Left lobe of liver (tissue), 2 donors: ENCODE measurements around the gene TAS2R10. TPM values are rescaled to one million over a fixed set of nuclear protein-coding genes. Genes with fewer than 3 reads are reported as not detected.
"Not testable (repeated sequence)": the region's sequence is repeated elsewhere in the genome, so short reads cannot be mapped to it uniquely, and the experiment has no call there.

Source experiments
- ATAC-seq: fragments of 200-7000 bp; cut with Tn5 transposase; one replicate; pipeline ENCODE4 v1.9.1; 2020; ENCODE audit warnings: mild to moderate bottlenecking, moderate library complexity
- DNase-seq: peaks from one replicate; pipeline ENCODE4 v3.0.0-alpha.2; 2020; ENCODE audit warnings: low spot score
- total RNA-seq: library from RNA; stranded (reverse); gene quantifications from one replicate; pipeline ENCODE4 v1.2.1, GENCODE V29; 2021
- donor health status: DM: no; HTN: no; CAD: no; lungs with moderate emphysema.
- donor health status: DM: no; HTN: yes; CAD: no.

Gene TAS2R10
- not detected for total RNA-seq

GRCh38 chr12:10826258-10826657 lies at the start of gene TAS2R10:
Gene TAS2R10, minus strand, starts transcription at chr12:10826358. Its CDS starts 89 bp downstream, at chr12:10826269.
- ATAC-seq (no peak), DNase-seq (no peak)

- DNase-seq, result no peak
- no peak for ATAC-seq
These were observed 47.2 kb upstream of the TAS2R10 start for GRCh38 chr12:10873378-10873777.

GRCh38 chr12:10867381-10867780 lies 41.2 kb upstream of the TAS2R10 start:
- DNase-seq (no peak), ATAC-seq (peak; percentile 96)

- no peak for ATAC-seq
These were observed 37.5 kb upstream of the TAS2R10 start for GRCh38 chr12:10863512-10864218.

GRCh38 chr12:10861366-10861765 lies 35.2 kb upstream of the TAS2R10 start:
- ATAC-seq (no peak), DNase-seq (no peak)

More at GRCh38 chr12:10863512-10864218, 37.5 kb upstream of the TAS2R10 start:
- no peak for DNase-seq

GRCh38 chr12:10855807-10856206 lies 29.6 kb upstream of the TAS2R10 start:
- DNase-seq, result no peak
- no peak for ATAC-seq

- no peak for ATAC-seq
These were observed 27.6 kb upstream of the TAS2R10 start for GRCh38 chr12:10853776-10854175.

GRCh38 chr12:10851243-10851858 lies 25.2 kb upstream of the TAS2R10 start:
- DNase-seq (no peak), ATAC-seq (no peak)

More at GRCh38 chr12:10853776-10854175, 27.6 kb upstream of the TAS2R10 start:
- no peak for DNase-seq

- no peak for DNase-seq
These were observed 23.3 kb upstream of the TAS2R10 start, which contains the start of gene PRR4 for GRCh38 chr12:10849425-10849878. Gene PRR4, minus strand, starts transcription at chr12:10849475. Its CDS starts 38 bp downstream, at chr12:10849437.

GRCh38 chr12:10847744-10848143 lies 21.6 kb upstream of the TAS2R10 start:
- no peak for ATAC-seq
- no peak for DNase-seq

More at GRCh38 chr12:10849425-10849878, 23.3 kb upstream of the TAS2R10 start, which contains the start of gene PRR4:
- ATAC-seq, result no peak

GRCh38 chr12:10842862-10843261 lies 16.7 kb upstream of the TAS2R10 start:
- ATAC-seq, result no peak

GRCh38 chr12:10838461-10838860 lies 12.3 kb upstream of the TAS2R10 start:
- ATAC-seq (no peak), DNase-seq (no peak)

More at GRCh38 chr12:10842862-10843261, 16.7 kb upstream of the TAS2R10 start:
- no peak for DNase-seq

GRCh38 chr12:10829994-10830393 lies 3.8 kb upstream of the TAS2R10 start:
- ATAC-seq (no peak), DNase-seq (no peak)

GRCh38 chr12:10824957-10825356 lies 1.2 kb downstream of the TAS2R10 start:
- no peak for DNase-seq
- no peak for ATAC-seq

GRCh38 chr12:10811883-10812536 lies 14.1 kb downstream of the TAS2R10 start:
- ATAC-seq, result no peak

GRCh38 chr12:10810068-10810467 lies 16.1 kb downstream of the TAS2R10 start, which contains the start of gene TAS2R9:
Gene TAS2R9, minus strand, starts transcription at chr12:10810168. Its CDS starts 93 bp downstream, at chr12:10810075.
- no peak for ATAC-seq
- DNase-seq, result no peak

More at GRCh38 chr12:10811883-10812536, 14.1 kb downstream of the TAS2R10 start:
- DNase-seq, result no peak

GRCh38 chr12:10807186-10807585 lies 19.0 kb downstream of the TAS2R10 start, which contains the start of gene TAS2R8:
Gene TAS2R8, minus strand, starts transcription at chr12:10807286. Its CDS starts 306 bp downstream, at chr12:10806980.
- no peak for DNase-seq
- no peak for ATAC-seq

- no peak for ATAC-seq
- no peak for DNase-seq
These were observed 23.6 kb downstream of the TAS2R10 start, which contains the start of gene TAS2R7 for GRCh38 chr12:10802587-10802986. Gene TAS2R7, minus strand, starts transcription at chr12:10802627. Its CDS starts 57 bp downstream, at chr12:10802570.

GRCh38 chr12:10801741-10802140 lies 24.4 kb downstream of the TAS2R10 start:
- DNase-seq, result no peak
- ATAC-seq, result no peak

GRCh38 chr12:10794222-10794621 lies 31.9 kb downstream of the TAS2R10 start:
- ATAC-seq (no peak), DNase-seq (no peak)

GRCh38 chr12:10791769-10792168 lies 34.4 kb downstream of the TAS2R10 start:
- not testable (repeated sequence) for ATAC-seq, DNase-seq
